H1 (cell line): ENCODE results near the gene MICOS13. TPM values are rescaled to one million over a fixed set of nuclear protein-coding genes. Genes with fewer than 3 reads are reported as not detected.

Experiments
- CTCF ChIA-PET: fragments of 300-600 bp; sonication (Branson Sonifier 250); formaldehyde crosslinking; loops from one replicate; lab custom pipeline; 2021; ENCODE audit not compliant: partially characterized antibody; lab: Charles Lee
- POLR2A ChIA-PET: fragments of 300-600 bp; sonication (Branson Sonifier 250); formaldehyde crosslinking; loops from one replicate; lab custom pipeline; 2021; ENCODE audit warnings: inconsistent platforms; ENCODE audit not compliant: partially characterized antibody; lab: Charles Lee
- DNase-seq, 2 experiments: peaks; one replicate each; pipeline versions ENCODE4 v3.0.0 to v3.0.0-alpha.2; 2010 to 2022; ENCODE audit warnings: low spot score in 2 of 2, low read depth in 1 of 2, mixed read lengths in 1 of 2
- FAIRE-seq: peaks from 2 replicates; lab custom pipeline; 2011; peaks lifted over from hg19 to GRCh38; lab: Jason Lieb, UNC
- H2AFZ ChIP-seq: 2 replicates; pipeline ENCODE4 v1.8.1; 2012; ENCODE audit warnings: low read length, inconsistent platforms
- H2AK5ac ChIP-seq: 2 replicates; pipeline ENCODE4 v1.6.1; 2013; ENCODE audit warnings: low read depth, low read length
- H2BK120ac ChIP-seq: replicated peaks from 2 replicates; pipeline ENCODE3; 2013; ENCODE audit warnings: low read depth, low read length, inconsistent platforms
- H2BK12ac ChIP-seq: 2 replicates; pipeline ENCODE4 v1.6.1; 2013; ENCODE audit warnings: low read depth, low read length
- H2BK15ac ChIP-seq: 2 replicates; pipeline ENCODE4 v1.6.1; 2013; ENCODE audit warnings: low read length
- H2BK20ac ChIP-seq: 2 replicates; pipeline ENCODE4 v1.6.1; 2013; ENCODE audit warnings: low read length
- H2BK5ac ChIP-seq: 2 replicates; pipeline ENCODE4 v1.6.1; 2013; ENCODE audit warnings: low read depth, low read length
- H3K14ac ChIP-seq: 2 replicates; pipeline ENCODE4 v1.6.1; 2013; ENCODE audit warnings: inconsistent platforms; ENCODE audit not compliant: insufficient read length
- H3K18ac ChIP-seq: 2 replicates; pipeline ENCODE4 v1.6.1; 2013; ENCODE audit warnings: low read length; ENCODE audit errors: extremely low read depth
- H3K23ac ChIP-seq: 2 replicates; pipeline ENCODE4 v1.6.1; 2013; ENCODE audit warnings: inconsistent platforms; ENCODE audit not compliant: insufficient read length
- H3K23me2 ChIP-seq: 2 replicates; pipeline ENCODE4 v1.6.1; 2013; ENCODE audit warnings: low read depth, low read length
- H3K27ac ChIP-seq: 2 replicates; pipeline ENCODE4 v1.6.1; 2011; ENCODE audit warnings: low read depth, low read length, inconsistent platforms
- H3K27me3 ChIP-seq, 4 experiments: replicated peaks in 1 of 4; 1 replicate in 1 of 4; 2 replicates in 3 of 4; pipeline versions ENCODE4 v1.6.1 to v1.8.1; 2011 to 2013; ENCODE audit warnings: low read length in 3 of 4, mild to moderate bottlenecking in 3 of 4, inconsistent platforms in 2 of 4, mixed read lengths in 2 of 4, moderate library complexity in 1 of 4; ENCODE audit not compliant: control insufficient read depth in 3 of 4, insufficient read depth in 3 of 4; ENCODE audit errors: extremely low read depth in 1 of 4
- H3K36me3 ChIP-seq, 4 experiments: 2 replicates each; pipeline versions ENCODE4 v1.6.1 to v1.8.1; 2011 to 2013; ENCODE audit warnings: mild to moderate bottlenecking in 4 of 4, low read length in 3 of 4, moderate library complexity in 2 of 4, control low read depth in 1 of 4, inconsistent platforms in 1 of 4; ENCODE audit not compliant: insufficient read depth in 4 of 4, control insufficient read depth in 2 of 4
- H3K4ac ChIP-seq: replicated peaks from 2 replicates; pipeline ENCODE3; 2013; ENCODE audit warnings: low read length, low read depth, mixed read lengths, inconsistent platforms; ENCODE audit not compliant: insufficient read length
- H3K4me1 ChIP-seq, 4 experiments: replicated peaks in 1 of 4; 1 replicate in 1 of 4; 2 replicates in 3 of 4; pipeline versions ENCODE4 v1.6.1 to v1.8.1; 2011 to 2013; ENCODE audit warnings: low read length in 3 of 4, inconsistent platforms in 2 of 4, mixed read lengths in 1 of 4; ENCODE audit not compliant: insufficient read depth in 4 of 4, control insufficient read depth in 3 of 4
- H3K4me2 ChIP-seq, 2 experiments: 2 replicates each; pipeline versions ENCODE4 v1.6.1 to v1.8.1; 2011 to 2013; ENCODE audit warnings: low read depth in 2 of 2, low read length in 2 of 2, control low read depth in 1 of 2, inconsistent platforms in 1 of 2, mild to moderate bottlenecking in 1 of 2; ENCODE audit not compliant: insufficient read depth in 1 of 2
- H3K4me3 ChIP-seq, 4 experiments: fragments of 200-600, 300-600 bp in 1 of 4; sonication (generic), shearing (Covaris generic), sonication (Bioruptor Twin) in 1 of 4; 2 replicates each; pipeline versions ENCODE4 v1.5.1 to v1.8.1; 2011 to 2016; ENCODE audit warnings: low read length in 4 of 4, low read depth in 3 of 4, control low read depth in 2 of 4, inconsistent platforms in 2 of 4, mild to moderate bottlenecking in 2 of 4, mixed read lengths in 1 of 4, moderate library complexity in 1 of 4; ENCODE audit not compliant: insufficient read depth in 2 of 4; ENCODE audit errors: extremely low read depth in 1 of 4
- H3K56ac ChIP-seq: replicated peaks from 2 replicates; pipeline ENCODE3; 2013; ENCODE audit warnings: low read depth, mild to moderate bottlenecking, mixed read lengths, low read length, inconsistent platforms; ENCODE audit not compliant: insufficient read length
- H3K79me1 ChIP-seq: 2 replicates; pipeline ENCODE4 v1.6.1; 2013; ENCODE audit warnings: low read depth, low read length, control low read depth
- H3K79me2 ChIP-seq, 2 experiments: 2 replicates each; pipeline versions ENCODE4 v1.6.1 to v1.8.1; 2012 to 2013; ENCODE audit warnings: low read length in 2 of 2, mild to moderate bottlenecking in 2 of 2, inconsistent platforms in 1 of 2; ENCODE audit not compliant: insufficient read depth in 2 of 2, control insufficient read depth in 1 of 2
- H3K9ac ChIP-seq, 4 experiments: replicated peaks in 1 of 4; 1 replicate in 1 of 4; 2 replicates in 3 of 4; pipeline versions ENCODE4 v1.6.1 to v1.8.1; 2011 to 2013; ENCODE audit warnings: low read depth in 3 of 4, low read length in 3 of 4, control low read depth in 2 of 4, mild to moderate bottlenecking in 2 of 4, moderate library complexity in 2 of 4, inconsistent platforms in 1 of 4; ENCODE audit errors: extremely low read depth in 1 of 4
- H3K9me3 ChIP-seq, 2 experiments: 2 replicates each; pipeline versions ENCODE4 v1.6.1 to v1.8.1; 2012 to 2013; ENCODE audit warnings: mild to moderate bottlenecking in 2 of 2, moderate library complexity in 2 of 2, control low read depth in 1 of 2, inconsistent platforms in 1 of 2, low read depth in 1 of 2, low read length in 1 of 2, mixed read lengths in 1 of 2; ENCODE audit not compliant: insufficient read depth in 2 of 2
- H4K20me1 ChIP-seq, 2 experiments: replicated peaks in 1 of 2; 2 replicates each; pipeline versions ENCODE3 to v1.8.1; 2011 to 2013; ENCODE audit warnings: inconsistent platforms in 2 of 2, low read length in 2 of 2, mild to moderate bottlenecking in 1 of 2; ENCODE audit not compliant: insufficient read depth in 2 of 2, control insufficient read depth in 1 of 2
- H4K5ac ChIP-seq: 2 replicates; pipeline ENCODE4 v1.6.1; 2013; ENCODE audit warnings: low read length, low read depth, mixed read lengths, inconsistent platforms; ENCODE audit not compliant: insufficient read length
- H4K8ac ChIP-seq: 2 replicates; pipeline ENCODE4 v1.8.0; 2013; ENCODE audit warnings: mild to moderate bottlenecking, moderate library complexity, low read length, inconsistent platforms; ENCODE audit not compliant: insufficient read depth; ENCODE audit errors: extremely low read depth
- H4K91ac ChIP-seq: replicated peaks from 2 replicates; pipeline ENCODE3; 2013; ENCODE audit warnings: low read length, mixed read lengths, inconsistent platforms; ENCODE audit not compliant: insufficient read length
- CHD1 ChIP-seq: IDR thresholded peaks from 2 replicates; pipeline ENCODE4 v1.6.1; 2012; ENCODE audit warnings: low read depth, low read length, improper control_type of control experiment
- CHD2 ChIP-seq: IDR thresholded peaks from 2 replicates; pipeline ENCODE4 v1.6.1; 2012; ENCODE audit warnings: low read length, improper control_type of control experiment
- MAFK ChIP-seq: IDR thresholded peaks from 2 replicates; pipeline ENCODE4 v1.6.1; 2012; ENCODE audit warnings: low read depth, mild to moderate bottlenecking, improper control_type of control experiment, low read length
- PHF8 ChIP-seq: fragments of 200-600 bp; sonication (generic); conservative IDR thresholded peaks from 2 replicates; pipeline ENCODE4 v1.7.1; 2012; ENCODE audit warnings: low read depth, mild to moderate bottlenecking, inconsistent platforms, low read length, moderate library complexity
- POLR2AphosphoS5 ChIP-seq: IDR thresholded peaks from 2 replicates; pipeline ENCODE4 v1.6.1; 2011; ENCODE audit warnings: low read depth, low read length
- RAD21 ChIP-seq, 2 experiments: IDR thresholded peaks in 1 of 2; conservative IDR thresholded peaks in 1 of 2; 2 replicates each; pipeline ENCODE4 v1.6.1; 2011; ENCODE audit warnings: low read depth in 2 of 2, low read length in 2 of 2, improper control_type of control experiment in 1 of 2, inconsistent platforms in 1 of 2, mild to moderate bottlenecking in 1 of 2, moderate library complexity in 1 of 2
- SAP30 ChIP-seq: fragments of 300-600 bp; sonication (generic); IDR thresholded peaks from 2 replicates; pipeline ENCODE4 v1.7.1; 2012; ENCODE audit warnings: low read length, moderate library complexity, mild to moderate bottlenecking, inconsistent platforms; ENCODE audit not compliant: insufficient read depth, insufficient replicate concordance
- SIX5 ChIP-seq: IDR thresholded peaks from 2 replicates; pipeline ENCODE4 v1.6.1; 2011; ENCODE audit warnings: mild to moderate bottlenecking, low read depth, low read length
- SP4 ChIP-seq: IDR thresholded peaks from 2 replicates; pipeline ENCODE4 v1.6.1; 2012; ENCODE audit warnings: low read length, inconsistent platforms
- TAF1 ChIP-seq: IDR thresholded peaks from 2 replicates; pipeline ENCODE4 v1.6.1; 2011; ENCODE audit warnings: mild to moderate bottlenecking, low read depth, low read length
- TAF7 ChIP-seq: optimal IDR thresholded peaks from 2 replicates; pipeline ENCODE3; 2011; ENCODE audit warnings: low read depth, mild to moderate bottlenecking, inconsistent platforms, low read length, moderate library complexity, borderline replicate concordance
- WGBS, 2 experiments: shearing (Covaris generic) in 1 of 2; methylation state at CpG; one replicate each; pipeline versions ENCODE4 v1.1.6 to v1.1.7; 2013 to 2015; ENCODE audit warnings: low lambda C conversion rate in 2 of 2, mixed read lengths in 2 of 2, inconsistent platforms in 1 of 2, low coverage in 1 of 2, missing lambda C conversion rate in 1 of 2; ENCODE audit not compliant: insufficient replicate concordance in 2 of 2, insufficient coverage in 1 of 2, insufficient read length in 1 of 2; ENCODE audit errors: extremely low coverage in 1 of 2, missing lambda C conversion rate in 1 of 2; 5-methylcytosine and 5-hydroxymethylcytosine counted together
- polyA plus RNA-seq, 7 experiments: library from polyadenylated mRNA; depleted of rRNA in 3 of 7; stranded (reverse) in 5 of 7; unstranded in 2 of 7; fragments of >200 nt in 5 of 7; fragments of 200-250 nt in 2 of 7; gene quantifications; 1 replicate in 5 of 7; 2 replicates in 1 of 7; 4 replicates in 1 of 7; pipeline versions ENCODE4 v1.2.1 to v1.2.3, GENCODE V29; 2011 to 2013; ENCODE audit warnings: missing spikeins in 2 of 7, mixed read lengths in 2 of 7
- total RNA-seq: library from RNA; stranded (reverse); fragmentation: NEBNext Ultra II Directional; extraction: Animal tissue kit (Norgen Biotek cat#: 25700); gene quantifications from 2 replicates; pipeline ENCODE4 v1.2.1, GENCODE V29; 2021
- TF ChIP-seq, protein P1 (sequence below): IDR thresholded peaks from 2 replicates; pipeline ENCODE4 v1.6.1; 2012; ENCODE audit warnings: low read length, inconsistent platforms

Gene MICOS13
- total and polyA plus RNA-seq, 2 of the 8 experiments (the other 6 are each of a cell fraction or from before 2014, with no cell fraction given): 17.3 to 36.1 TPM

DNA sequence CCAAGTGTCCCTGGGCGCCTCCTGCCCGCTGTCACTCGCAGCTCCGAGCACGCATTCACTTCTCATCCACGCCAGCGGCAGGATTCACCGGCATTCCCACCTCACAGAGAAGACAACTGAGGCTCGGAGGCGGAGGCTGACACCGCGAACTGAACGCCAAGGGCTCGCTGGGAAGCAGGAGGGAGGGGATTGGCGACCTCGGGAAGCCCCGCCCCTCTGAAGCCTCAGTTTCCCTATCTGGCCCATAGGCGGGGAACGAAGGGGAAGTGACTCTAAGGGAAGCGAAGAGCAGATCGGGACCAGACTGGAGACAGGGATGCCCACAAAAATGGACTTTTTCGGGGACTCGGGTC lies 256 bp downstream of the MICOS13 start:
- peak overlapping the region; percentile 89 to 97 for H3K4me2 ChIP-seq
- H3K4me3 ChIP-seq: peak overlapping the region; percentile 58 to 83 (median 76)
- no peak overlapping the region for H2BK12ac ChIP-seq
- peaks cover 15% of the 10 kb centered on the region; the same call in 1 of the 2 replicates for H3K23me2 ChIP-seq
- no peaks in the 10 kb centered on the region for H3K79me2 ChIP-seq
- H3K27ac ChIP-seq: peak overlapping the region; percentile 69; the same call in 1 of the 2 replicates
- H3K4me1 ChIP-seq: peaks cover 0 to 14% (median 0%) of the 10 kb centered on the region in 4 experiments; a peak in 5 of 7 replicates
- WGBS, 2 experiments: 9% methylated on average over 20 of the region's 23 CpGs; no CpG with 5 or more reads in 1 of the 2 experiments
- peaks cover 0 to 10% of the 10 kb centered on the region in 2 experiments for H4K20me1 ChIP-seq
- H4K5ac ChIP-seq: peak overlapping the region; percentile 76
- ChIA-PET CTCF (no interaction called here), POLR2A (interaction anchor here (1.0 to 2.8 kb wide), 5 partner anchors 11 to 38 kb away, joined by 3 to 13 read pairs (median 3); no protein-coding TSS in a partner anchor)
- H2BK15ac ChIP-seq: no peak overlapping the region
- peak overlapping the region; percentile 69; the same call in 1 of the 2 replicates for H4K8ac ChIP-seq
- no peak overlapping the region; the same call in 1 of the 2 replicates for H2AFZ ChIP-seq
- H3K9me3 ChIP-seq: no peaks in the 10 kb centered on the region
- H3K14ac ChIP-seq: no peak overlapping the region
- no peak overlapping the region for H3K23ac ChIP-seq
- H3K36me3 ChIP-seq: 0 out of 8 replicates have a peak, but pooled peaks cover 0 to 2% (median 0%) of the 10 kb centered on the region in 4 experiments
- peak overlapping the region; percentile 81; the same call in 1 of the 2 replicates for H2BK5ac ChIP-seq
- FAIRE-seq: no peak
- no peak for DNase-seq
- H4K91ac ChIP-seq: no peak overlapping the region
- no peak overlapping the region for H2BK20ac ChIP-seq
- H3K27me3 ChIP-seq: no peaks in the 10 kb centered on the region
- H3K56ac ChIP-seq: peak overlapping the region; percentile 52
- H2AK5ac ChIP-seq: no peak overlapping the region
- H3K9ac ChIP-seq: peak overlapping the region in 3 of 4 experiments; percentile 64 to 67 (median 65); a peak in 5 of 7 replicates
- H3K18ac ChIP-seq: no peak overlapping the region; the same call in 1 of the 2 replicates
- no peak overlapping the region for H2BK120ac ChIP-seq
- peak overlapping the region; percentile 58 for H3K4ac ChIP-seq
- H3K79me1 ChIP-seq: peaks cover 3% of the 10 kb centered on the region; the same call in 1 of the 2 replicates
- TF ChIP-seq TAF1 (no peak), SP4 (no peak), SIX5 (no peak), TAF7 (peak; percentile 7), RAD21 (IDR thresholded peaks at IDR 0.05 in 1 of 2, conservative IDR thresholded peaks at IDR 0.05 in 1 of 2; ENCODE audit: low read depth in 2 of 2, low read length in 2 of 2) (no peak), MAFK (no peak), PHF8 (peak; percentile 81), CHD1 (no peak), CHD2 (no peak), POLR2AphosphoS5 (no peak; the same call in 1 of the 2 replicates), SAP30 (no peak)
- TF ChIP-seq, protein P1, sequence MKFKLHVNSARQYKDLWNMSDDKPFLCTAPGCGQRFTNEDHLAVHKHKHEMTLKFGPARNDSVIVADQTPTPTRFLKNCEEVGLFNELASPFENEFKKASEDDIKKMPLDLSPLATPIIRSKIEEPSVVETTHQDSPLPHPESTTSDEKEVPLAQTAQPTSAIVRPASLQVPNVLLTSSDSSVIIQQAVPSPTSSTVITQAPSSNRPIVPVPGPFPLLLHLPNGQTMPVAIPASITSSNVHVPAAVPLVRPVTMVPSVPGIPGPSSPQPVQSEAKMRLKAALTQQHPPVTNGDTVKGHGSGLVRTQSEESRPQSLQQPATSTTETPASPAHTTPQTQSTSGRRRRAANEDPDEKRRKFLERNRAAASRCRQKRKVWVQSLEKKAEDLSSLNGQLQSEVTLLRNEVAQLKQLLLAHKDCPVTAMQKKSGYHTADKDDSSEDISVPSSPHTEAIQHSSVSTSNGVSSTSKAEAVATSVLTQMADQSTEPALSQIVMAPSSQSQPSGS: no peak
